ENCODE measurements around the gene MFAP2.

Gene MFAP2

DNA sequence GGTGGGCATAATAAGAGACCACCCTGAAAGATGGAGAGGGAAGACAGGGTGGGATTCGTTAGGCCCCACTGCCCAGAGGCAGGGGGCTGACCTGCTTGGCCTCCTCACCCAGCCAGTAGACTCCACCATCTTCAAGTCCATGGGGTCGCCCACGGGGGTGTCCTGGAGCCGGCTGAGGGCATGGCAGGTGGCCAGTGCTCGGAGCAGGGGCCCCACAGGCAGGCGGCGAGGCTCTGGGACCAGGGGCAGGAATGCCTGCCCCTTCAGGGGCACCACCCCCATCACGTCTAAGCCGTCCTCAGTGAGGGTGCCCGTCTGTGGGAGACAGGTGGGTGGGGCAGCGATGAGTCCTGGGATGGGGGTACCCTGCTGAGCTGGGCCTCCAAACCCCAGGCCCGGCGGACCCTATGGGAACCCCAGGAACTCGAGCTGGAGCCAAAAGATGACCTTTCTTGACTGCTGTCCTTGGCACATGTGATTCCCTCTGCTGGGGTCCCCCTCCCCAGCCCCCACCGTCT lies 13.2 kb upstream of the MFAP2 start:
- Histone ChIP-seq H3K4me3 (ENCODE audit: low read length) (no peak overlapping the region), H3K27me3 (ENCODE audit: control insufficient read depth, low read length) (no peaks in the 10 kb centered on the region), H3K4me1 (ENCODE audit: control insufficient read depth, low read length) (no peaks in the 10 kb centered on the region), H3K4me2 (ENCODE audit: low read length) (no peak overlapping the region), H3K79me2 (ENCODE audit: control insufficient read depth, low read length) (no peaks in the 10 kb centered on the region), H3K9me2 (replicated peaks; ENCODE audit: control insufficient read depth, low read length) (no peaks in the 10 kb centered on the region), H3K27ac (ENCODE audit: low read depth, low read length) (no peak overlapping the region), H3K36me3 (ENCODE audit: control insufficient read depth, low read length) (0 out of 2 replicates have a peak, but pooled peaks cover 1% of the 10 kb centered on the region), H3F3A (ENCODE audit: control insufficient read depth, insufficient read depth) (no peaks in the 10 kb centered on the region), H3K9me3 (ENCODE audit: control insufficient read depth, insufficient read depth, low read length) (no peaks in the 10 kb centered on the region), H4K20me1 (ENCODE audit: control insufficient read depth, insufficient read depth, low read depth, low read length) (no peaks in the 10 kb centered on the region)
- TF ChIP-seq EZH2phosphoT487 (IDR thresholded peaks at IDR 0.05; ENCODE audit: borderline replicate concordance, low read length), result no peak
- TF ChIP-seq, protein P1, sequence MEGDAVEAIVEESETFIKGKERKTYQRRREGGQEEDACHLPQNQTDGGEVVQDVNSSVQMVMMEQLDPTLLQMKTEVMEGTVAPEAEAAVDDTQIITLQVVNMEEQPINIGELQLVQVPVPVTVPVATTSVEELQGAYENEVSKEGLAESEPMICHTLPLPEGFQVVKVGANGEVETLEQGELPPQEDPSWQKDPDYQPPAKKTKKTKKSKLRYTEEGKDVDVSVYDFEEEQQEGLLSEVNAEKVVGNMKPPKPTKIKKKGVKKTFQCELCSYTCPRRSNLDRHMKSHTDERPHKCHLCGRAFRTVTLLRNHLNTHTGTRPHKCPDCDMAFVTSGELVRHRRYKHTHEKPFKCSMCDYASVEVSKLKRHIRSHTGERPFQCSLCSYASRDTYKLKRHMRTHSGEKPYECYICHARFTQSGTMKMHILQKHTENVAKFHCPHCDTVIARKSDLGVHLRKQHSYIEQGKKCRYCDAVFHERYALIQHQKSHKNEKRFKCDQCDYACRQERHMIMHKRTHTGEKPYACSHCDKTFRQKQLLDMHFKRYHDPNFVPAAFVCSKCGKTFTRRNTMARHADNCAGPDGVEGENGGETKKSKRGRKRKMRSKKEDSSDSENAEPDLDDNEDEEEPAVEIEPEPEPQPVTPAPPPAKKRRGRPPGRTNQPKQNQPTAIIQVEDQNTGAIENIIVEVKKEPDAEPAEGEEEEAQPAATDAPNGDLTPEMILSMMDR (IDR thresholded peaks at IDR 0.05; ENCODE audit: low read depth, low read length, poor library complexity, severe bottlenecking), result no peak

DNA sequence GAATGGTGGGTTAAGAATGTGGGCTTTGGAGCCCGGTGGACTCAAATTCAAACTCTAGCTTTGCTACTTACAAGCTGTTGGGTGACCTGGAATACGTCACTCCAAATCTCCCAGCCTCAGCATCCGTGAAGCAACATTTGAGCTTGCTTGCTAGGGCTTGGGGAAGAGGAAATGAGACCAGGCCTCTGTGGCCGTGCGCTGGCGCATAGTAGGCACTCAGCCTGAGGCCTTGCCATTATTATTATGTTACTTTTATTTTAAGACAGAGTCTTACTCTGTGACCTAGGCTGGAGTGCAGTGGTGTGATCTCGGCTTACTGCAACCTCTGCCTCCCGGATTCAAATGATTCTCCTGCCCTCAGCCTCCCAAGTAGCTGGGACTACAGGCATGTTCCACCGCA lies 12.3 kb upstream of the MFAP2 start:
- Histone ChIP-seq H3K4me1 (ENCODE audit: control insufficient read depth, low read length) (no peaks in the 10 kb centered on the region), H4K20me1 (ENCODE audit: control insufficient read depth, insufficient read depth, low read depth, low read length) (no peaks in the 10 kb centered on the region), H3K79me2 (ENCODE audit: control insufficient read depth, low read length) (no peaks in the 10 kb centered on the region), H3K9me2 (replicated peaks; ENCODE audit: control insufficient read depth, low read length) (no peaks in the 10 kb centered on the region), H3K27ac (ENCODE audit: low read depth, low read length) (no peak overlapping the region), H3K27me3 (ENCODE audit: control insufficient read depth, low read length) (no peaks in the 10 kb centered on the region), H3K36me3 (ENCODE audit: control insufficient read depth, low read length) (no peaks in the 10 kb centered on the region), H3K9me3 (ENCODE audit: control insufficient read depth, insufficient read depth, low read length) (no peaks in the 10 kb centered on the region), H3F3A (ENCODE audit: control insufficient read depth, insufficient read depth) (no peaks in the 10 kb centered on the region), H3K4me3 (ENCODE audit: low read length) (no peak overlapping the region), H3K4me2 (ENCODE audit: low read length) (no peak overlapping the region)
- no peak for TF ChIP-seq EZH2phosphoT487 (IDR thresholded peaks at IDR 0.05; ENCODE audit: borderline replicate concordance, low read length)
- TF ChIP-seq, protein P1 (IDR thresholded peaks at IDR 0.05; ENCODE audit: low read depth, low read length, poor library complexity, severe bottlenecking), result no peak

DNA sequence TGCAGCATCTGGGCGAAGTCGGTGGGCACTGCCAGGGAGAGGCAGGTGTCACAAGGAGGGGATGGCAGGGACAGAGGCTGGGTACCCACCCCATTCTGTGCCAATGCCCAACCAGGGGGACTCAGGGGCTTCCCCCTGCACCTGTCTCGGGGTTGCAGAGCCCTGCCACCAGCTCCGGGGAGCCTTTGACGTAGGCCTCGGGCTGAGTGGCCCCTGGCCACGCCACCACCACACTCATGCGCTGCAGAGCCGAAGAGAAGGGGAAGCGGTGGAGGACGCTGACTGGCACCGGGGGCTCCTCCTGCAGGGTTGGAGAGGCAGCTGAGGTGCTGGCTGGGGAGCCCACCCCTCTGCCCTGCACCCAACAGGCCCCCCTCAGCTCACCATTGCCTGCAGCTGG lies 11.7 kb upstream of the MFAP2 start:
- no peak overlapping the region for H3K4me2 ChIP-seq (ENCODE audit: low read length)
- H3K27ac ChIP-seq (ENCODE audit: low read depth, low read length), result no peak overlapping the region
- H3K4me3 ChIP-seq (ENCODE audit: low read length), result no peak overlapping the region
- H3K9me3 ChIP-seq (ENCODE audit: control insufficient read depth, insufficient read depth, low read length), result no peaks in the 10 kb centered on the region
- TF ChIP-seq EZH2phosphoT487 (IDR thresholded peaks at IDR 0.05; ENCODE audit: borderline replicate concordance, low read length), result no peak
- TF ChIP-seq, protein P1 (IDR thresholded peaks at IDR 0.05; ENCODE audit: low read depth, low read length, poor library complexity, severe bottlenecking), result no peak
- no peaks in the 10 kb centered on the region for H3K27me3 ChIP-seq (ENCODE audit: control insufficient read depth, low read length)
- no peaks in the 10 kb centered on the region for H3F3A ChIP-seq (ENCODE audit: control insufficient read depth, insufficient read depth)
- no peaks in the 10 kb centered on the region for H3K36me3 ChIP-seq (ENCODE audit: control insufficient read depth, low read length)
- H3K79me2 ChIP-seq (ENCODE audit: control insufficient read depth, low read length), result no peaks in the 10 kb centered on the region
- H3K4me1 ChIP-seq (ENCODE audit: control insufficient read depth, low read length), result no peaks in the 10 kb centered on the region
- H3K9me2 ChIP-seq (replicated peaks; ENCODE audit: control insufficient read depth, low read length), result no peaks in the 10 kb centered on the region
- H4K20me1 ChIP-seq (ENCODE audit: control insufficient read depth, insufficient read depth, low read depth, low read length), result no peaks in the 10 kb centered on the region

All from DOHH2 (cell line).